ENCODE measurements around the gene CTRL.
A peak's percentile ranks its signal among the peaks of the same experiment; 100 is the strongest.

Gene CTRL

GRCh38 chr16:67936880-67937605, 5.4 kb upstream of the CTRL start:
- DNase-seq = no peak
- no peaks in the 10 kb centered on the region for H3K27me3 ChIP-seq
- no peak for TF ChIP-seq CTCF (IDR thresholded peaks at IDR 0.05; ENCODE audit: low read depth, low read length)
- H3K4me3 ChIP-seq (ENCODE audit: low read depth, low read length) = peak overlapping the region; percentile 86
- H3K4me1 ChIP-seq = peaks cover 4% of the 10 kb centered on the region
- no peaks in the 10 kb centered on the region for H3K36me3 ChIP-seq
- no peaks in the 10 kb centered on the region for H3K9me3 ChIP-seq

GRCh38 chr16:67936124-67936879, 4.6 kb upstream of the CTRL start, which contains the start of gene PSMB10:
PSMB10 (minus strand) TSS chr16:67936850; CDS start chr16:67936749, 101 bp downstream.
- TF ChIP-seq CTCF (IDR thresholded peaks at IDR 0.05; ENCODE audit: low read depth, low read length) = no peak
- no peaks in the 10 kb centered on the region for H3K27me3 ChIP-seq
- no peaks in the 10 kb centered on the region for H3K36me3 ChIP-seq
- DNase-seq = peak; percentile 40
- peak within 1 kb of the TSS; percentile 86 for H3K4me3 ChIP-seq (ENCODE audit: low read depth, low read length)
- H3K9me3 ChIP-seq = no peaks in the 10 kb centered on the region
- no peaks in the 10 kb centered on the region; the same call in 1 of the 2 replicates for H3K4me1 ChIP-seq

- peak; percentile 96 for DNase-seq
- Histone ChIP-seq H3K36me3 (no peaks in the 10 kb centered on the region), H3K27me3 (no peaks in the 10 kb centered on the region), H3K4me3 (ENCODE audit: low read depth, low read length) (peak overlapping the region; percentile 86), H3K9me3 (no peaks in the 10 kb centered on the region), H3K4me1 (no peaks in the 10 kb centered on the region; the same call in 1 of the 2 replicates)
- no peak for TF ChIP-seq CTCF (IDR thresholded peaks at IDR 0.05; ENCODE audit: low read depth, low read length)
These were observed 3.9 kb upstream of the CTRL start for GRCh38 chr16:67935402-67936123.

GRCh38 chr16:67935101-67935401, 3.4 kb upstream of the CTRL start:
- no peaks in the 10 kb centered on the region; the same call in 1 of the 2 replicates for H3K4me1 ChIP-seq

GRCh38 chr16:67934306-67935100, 2.8 kb upstream of the CTRL start:
- H3K27me3 ChIP-seq = no peaks in the 10 kb centered on the region
- H3K4me3 ChIP-seq (ENCODE audit: low read depth, low read length) = peak overlapping the region; percentile 86
- H3K4me1 ChIP-seq = no peaks in the 10 kb centered on the region; the same call in 1 of the 2 replicates
- H3K9me3 ChIP-seq = no peaks in the 10 kb centered on the region
- no peak for TF ChIP-seq CTCF (IDR thresholded peaks at IDR 0.05; ENCODE audit: low read depth, low read length)
- peak; percentile 24 for DNase-seq
- H3K36me3 ChIP-seq = no peaks in the 10 kb centered on the region

More at GRCh38 chr16:67935101-67935401, 3.4 kb upstream of the CTRL start:
- no peaks in the 10 kb centered on the region for H3K27me3 ChIP-seq
- DNase-seq = no peak
- H3K4me3 ChIP-seq (ENCODE audit: low read depth, low read length) = peak overlapping the region; percentile 86
- H3K36me3 ChIP-seq = no peaks in the 10 kb centered on the region
- TF ChIP-seq CTCF (IDR thresholded peaks at IDR 0.05; ENCODE audit: low read depth, low read length) = no peak
- H3K9me3 ChIP-seq = no peaks in the 10 kb centered on the region
